ENCODE results near the gene MBD1.
"Not testable (repeated sequence)": the region's sequence is repeated elsewhere in the genome, so short reads cannot be mapped to it uniquely, and the experiment has no call there.

Gene MBD1

DNA sequence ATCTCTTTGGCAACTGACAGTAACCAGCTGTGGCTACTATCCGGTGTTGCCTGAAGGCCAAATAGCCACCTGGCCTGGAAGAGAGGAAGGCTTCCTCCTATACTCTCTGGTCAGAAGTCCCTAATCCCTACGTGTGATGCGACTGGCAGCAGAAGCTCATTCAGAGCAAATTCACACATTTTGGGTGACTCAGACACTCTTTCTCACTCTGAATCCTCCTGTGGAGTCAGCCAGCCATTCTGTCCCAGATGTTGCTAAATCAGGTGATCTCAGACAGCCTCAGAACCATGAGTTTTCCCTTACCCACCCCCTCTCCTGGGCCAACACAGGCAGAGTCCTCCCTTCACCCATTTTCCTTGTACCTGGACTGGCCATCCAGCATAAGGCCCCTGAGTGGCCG is 49.7 kb downstream of the MBD1 start:
- DNase-seq: no peak
- H3K36me3 Mint-ChIP-seq (ENCODE audit: low read depth): no peaks in the 10 kb centered on the region
- H3K4me1 Mint-ChIP-seq: peaks cover 32% of the 10 kb centered on the region
- peaks cover 32% of the 10 kb centered on the region for H3K9me3 Mint-ChIP-seq
- TF ChIP-seq, protein P1, sequence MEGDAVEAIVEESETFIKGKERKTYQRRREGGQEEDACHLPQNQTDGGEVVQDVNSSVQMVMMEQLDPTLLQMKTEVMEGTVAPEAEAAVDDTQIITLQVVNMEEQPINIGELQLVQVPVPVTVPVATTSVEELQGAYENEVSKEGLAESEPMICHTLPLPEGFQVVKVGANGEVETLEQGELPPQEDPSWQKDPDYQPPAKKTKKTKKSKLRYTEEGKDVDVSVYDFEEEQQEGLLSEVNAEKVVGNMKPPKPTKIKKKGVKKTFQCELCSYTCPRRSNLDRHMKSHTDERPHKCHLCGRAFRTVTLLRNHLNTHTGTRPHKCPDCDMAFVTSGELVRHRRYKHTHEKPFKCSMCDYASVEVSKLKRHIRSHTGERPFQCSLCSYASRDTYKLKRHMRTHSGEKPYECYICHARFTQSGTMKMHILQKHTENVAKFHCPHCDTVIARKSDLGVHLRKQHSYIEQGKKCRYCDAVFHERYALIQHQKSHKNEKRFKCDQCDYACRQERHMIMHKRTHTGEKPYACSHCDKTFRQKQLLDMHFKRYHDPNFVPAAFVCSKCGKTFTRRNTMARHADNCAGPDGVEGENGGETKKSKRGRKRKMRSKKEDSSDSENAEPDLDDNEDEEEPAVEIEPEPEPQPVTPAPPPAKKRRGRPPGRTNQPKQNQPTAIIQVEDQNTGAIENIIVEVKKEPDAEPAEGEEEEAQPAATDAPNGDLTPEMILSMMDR (IDR thresholded peaks at IDR 0.05): no peak
- no peak overlapping the region for H3K4me3 Mint-ChIP-seq
- H3K27ac Mint-ChIP-seq: peak overlapping the region; percentile 8
- H3K27me3 Mint-ChIP-seq (ENCODE audit: low read depth, poor library complexity): no peaks in the 10 kb centered on the region

DNA sequence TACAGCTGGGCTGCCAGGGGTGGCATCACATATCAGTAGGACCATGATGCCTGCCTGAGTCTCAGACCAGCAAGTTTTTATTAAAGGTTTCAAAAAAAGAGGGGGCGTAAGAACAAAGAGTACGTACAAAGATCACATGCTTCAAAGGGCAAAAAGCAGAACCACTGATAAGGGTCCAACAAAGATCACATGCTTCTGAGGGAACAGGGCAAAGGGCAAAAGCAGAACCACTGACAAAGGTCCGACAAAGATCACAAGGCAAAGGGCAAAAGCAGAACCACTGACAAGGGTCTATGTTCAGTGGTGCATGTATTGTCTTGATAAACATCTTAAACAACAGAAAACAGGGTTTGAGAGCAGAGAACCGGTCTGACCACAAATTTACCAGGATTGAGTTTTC is 61.1 kb downstream of the MBD1 start:
- not testable (repeated sequence) for H3K4me3 Mint-ChIP-seq

More for the DNA sequence above, 61.1 kb downstream of the MBD1 start:
- H3K9me3 Mint-ChIP-seq: peaks cover 54% of the 10 kb centered on the region
- peaks cover 30% of the 10 kb centered on the region for H3K27me3 Mint-ChIP-seq (ENCODE audit: low read depth, poor library complexity)
- DNase-seq, H3K4me1 Mint-ChIP-seq, H3K27ac Mint-ChIP-seq: not testable (repeated sequence)
- H3K36me3 Mint-ChIP-seq (ENCODE audit: low read depth): peaks cover 24% of the 10 kb centered on the region
